GM12878 (cell line): ENCODE results near the gene GP2. TPM values are rescaled to one million over a fixed set of nuclear protein-coding genes. Genes with fewer than 3 reads are reported as not detected.

Experiments
- ATAC-seq: fragments of 200-7000 bp; cut with Tn5 transposase; 3 replicates; pipeline ENCODE4 v1.9.1; 2020; ENCODE audit warnings: mild to moderate bottlenecking, moderate library complexity
- BruUV-seq: library from RNA; stranded (reverse); fragments of 400-500 nt; replicated peaks from 2 replicates; lab custom pipeline; 2021; lab: Mats Ljungman, UMichigan
- CTCF ChIA-PET: fragments of 300-600 bp; sonication (Branson Sonifier 250); formaldehyde crosslinking; extraction: SDS; loops from one replicate; lab custom pipeline; 2021; ENCODE audit warnings: inconsistent platforms; lab: Yijun Ruan, JAX
- POLR2A ChIA-PET: fragments of 350-600 bp; formaldehyde crosslinking; extraction: SDS; loops from one replicate; lab custom pipeline; 2021; ENCODE audit warnings: inconsistent platforms; lab: Charles Lee
- RAD21 ChIA-PET: fragments of 300-600 bp; sonication (Branson Sonifier 250); formaldehyde crosslinking; loops from one replicate; lab custom pipeline; 2023; ENCODE audit warnings: antibody characterized with exemption; ENCODE audit not compliant: unreplicated experiment; lab: Charles Lee
- SMC1A ChIA-PET: fragments of 300-600 bp; sonication (Branson Sonifier 250); formaldehyde crosslinking; loops from one replicate; lab custom pipeline; 2023; ENCODE audit not compliant: unreplicated experiment, uncharacterized antibody; lab: Charles Lee
- DNase-seq: peaks from one replicate; pipeline ENCODE4 v3.0.0-alpha.2; 2011; ENCODE audit warnings: low read depth, low spot score
- FAIRE-seq: peaks from 3 replicates; lab custom pipeline; 2011; peaks lifted over from hg19 to GRCh38; lab: Jason Lieb, UNC
- H2AFZ ChIP-seq: 2 replicates; pipeline ENCODE4 v1.6.0; 2011; ENCODE audit warnings: low read depth, low read length, control low read depth; ENCODE audit not compliant: control insufficient read depth
- H3K27ac ChIP-seq: 2 replicates; pipeline ENCODE4 v1.5.1; 2011; ENCODE audit warnings: control low read depth; ENCODE audit not compliant: control insufficient read depth, insufficient read depth
- H3K27me3 ChIP-seq, 2 experiments: replicated peaks in 1 of 2; 2 replicates each; pipeline versions ENCODE4 v1.6.0 to v1.6.1; 2011; ENCODE audit warnings: low read length in 1 of 2; ENCODE audit not compliant: control insufficient read depth in 2 of 2, insufficient read depth in 2 of 2
- H3K36me3 ChIP-seq, 2 experiments: 2 replicates each; pipeline ENCODE4 v1.5.1; 2011; ENCODE audit warnings: low read length in 1 of 2; ENCODE audit not compliant: control insufficient read depth in 2 of 2, insufficient read depth in 2 of 2
- H3K4me1 ChIP-seq: 2 replicates; pipeline ENCODE4 v1.6.1; 2011; ENCODE audit warnings: mild to moderate bottlenecking, low read length, moderate library complexity, mixed read lengths; ENCODE audit not compliant: control insufficient read depth, insufficient read depth
- H3K4me2 ChIP-seq: 2 replicates; pipeline ENCODE4 v1.6.0; 2011; ENCODE audit warnings: control low read depth; ENCODE audit not compliant: control insufficient read depth, insufficient read depth
- H3K4me3 ChIP-seq: fragments of 200-600 bp; sonication (generic); 2 replicates; pipeline ENCODE4 v1.5.1; 2016
- H3K79me2 ChIP-seq: 2 replicates; pipeline ENCODE4 v1.6.0; 2011; ENCODE audit warnings: low read length; ENCODE audit not compliant: control insufficient read depth, insufficient read depth
- H3K9ac ChIP-seq: 2 replicates; pipeline ENCODE4 v1.8.0; 2011; ENCODE audit warnings: low read length, control low read depth, mixed read lengths; ENCODE audit not compliant: control insufficient read depth, insufficient read depth
- H3K9me3 ChIP-seq: replicated peaks from 3 replicates; pipeline ENCODE4 v1.5.1; 2011; ENCODE audit warnings: mild to moderate bottlenecking, low read length; ENCODE audit not compliant: control insufficient read depth, insufficient read depth
- H4K20me1 ChIP-seq: 2 replicates; pipeline ENCODE4 v1.6.0; 2011; ENCODE audit not compliant: control insufficient read depth, insufficient read depth
- NKRF ChIP-seq: fragments of 450-650 bp; conservative IDR thresholded peaks from 2 replicates; pipeline ENCODE4 v1.6.1; 2017; ENCODE audit warnings: mild to moderate bottlenecking, moderate library complexity
- SUPT20H ChIP-seq: IDR thresholded peaks from 2 replicates; pipeline ENCODE4 v1.6.1; 2011; ENCODE audit warnings: low read depth, mild to moderate bottlenecking, low read length, moderate library complexity, borderline replicate concordance; ENCODE audit not compliant: control insufficient read depth
- TARDBP ChIP-seq: IDR thresholded peaks from 2 replicates; pipeline ENCODE4 v1.6.1; 2016; ENCODE audit warnings: borderline replicate concordance
- TCF12 ChIP-seq: IDR thresholded peaks from 2 replicates; pipeline ENCODE4 v1.6.1; 2011; ENCODE audit warnings: low read depth, mild to moderate bottlenecking, low read length
- WGBS: methylation state at CpG from one replicate; pipeline ENCODE4 v1.1.6; 2016; ENCODE audit warnings: low lambda C conversion rate; ENCODE audit not compliant: insufficient replicate concordance, insufficient coverage; ENCODE audit errors: missing lambda C conversion rate; 5-methylcytosine and 5-hydroxymethylcytosine counted together
- in situ Hi-C: fragments of 300-500 bp; cut with MboI; formaldehyde crosslinking; loops from 9 replicates; pipeline ENCODE4 v1.14.3; 2018; ENCODE audit warnings: mixed read lengths
- intact Hi-C: fragments of 100-400 bp; cut with micrococcal nuclease; formaldehyde crosslinking; loops from one replicate; pipeline ENCODE4 v1.14.2; 2022; ENCODE audit not compliant: unreplicated experiment
- polyA plus RNA-seq, 11 experiments: library from polyadenylated mRNA; depleted of rRNA in 4 of 11; unstranded in 6 of 11; stranded (reverse) in 5 of 11; fragments of >200 nt; fragmentation: Nextera tagmentation in 4 of 11; fragmentation: Illumina TruSeq in 1 of 11; extraction: Ambion mirVana in 4 of 11; extraction: Trizol in 1 of 11; gene quantifications; 1 replicate in 1 of 11; 2 replicates in 10 of 11; pipeline versions ENCODE4 v1.2.1 to v1.2.3, GENCODE V29; 2011 to 2016; ENCODE audit warnings: inconsistent platforms in 2 of 11, missing spikeins in 2 of 11, low read depth in 1 of 11
- total RNA-seq, 4 experiments: library from RNA; depleted of rRNA in 3 of 4; stranded (reverse); fragments of >200 nt in 3 of 4; fragmentation: Illumina TruSeq in 1 of 4; extraction: Trizol in 1 of 4; gene quantifications; 2 replicates each; pipeline versions ENCODE4 v1.2.1 to v1.2.3, GENCODE V29; 2013 to 2021
- TF ChIP-seq, protein P1 (sequence below): fragments of 450-650 bp; formaldehyde crosslinking; IDR thresholded peaks from 2 replicates; pipeline ENCODE4 v1.4.0; 2022; ENCODE audit warnings: mild to moderate bottlenecking, moderate library complexity

The GP2 gene
- total and polyA plus RNA-seq, 10 of the 15 experiments (the other 5 are each of a cell fraction or from before 2014, with no cell fraction given): 6.9 TPM; not detected in 9

DNA sequence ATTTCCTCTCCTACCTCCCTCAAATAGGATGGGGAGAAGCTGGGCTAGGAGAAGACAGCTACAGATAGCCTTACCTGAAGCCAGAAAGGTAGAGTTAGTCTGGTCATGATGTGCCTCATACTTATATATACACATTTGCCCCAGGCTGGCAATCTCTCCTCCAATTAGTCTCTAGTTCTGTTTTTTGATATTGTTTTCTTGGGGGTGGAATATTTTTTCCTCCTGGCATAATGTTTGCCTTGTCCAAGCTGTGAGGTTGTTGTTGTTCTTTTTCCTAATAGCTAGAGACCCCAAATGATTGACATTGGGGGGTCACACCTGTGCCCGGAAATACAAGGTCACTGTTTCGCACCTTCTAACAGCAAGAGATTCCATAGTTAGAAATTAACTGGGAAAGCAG is 25.3 kb upstream of the GP2 start, which contains the start of gene UMOD:
UMOD (minus strand) TSS at position 101 of the 400 bp plus-strand sequence. CDS start 1,978 bp downstream, outside the sequence.
- ATAC-seq (no peak), DNase-seq (no peak), FAIRE-seq (no peak)
- H3K79me2 ChIP-seq: no peaks in the 10 kb centered on the region
- WGBS: 52% methylated on average over 2 of the region's 2 CpGs
- H3K27me3 ChIP-seq: no peaks in the 10 kb centered on the region
- TF ChIP-seq SUPT20H (no peak), NKRF (no peak), TCF12 (no peak), TARDBP (no peak)
- TF ChIP-seq, protein P1, sequence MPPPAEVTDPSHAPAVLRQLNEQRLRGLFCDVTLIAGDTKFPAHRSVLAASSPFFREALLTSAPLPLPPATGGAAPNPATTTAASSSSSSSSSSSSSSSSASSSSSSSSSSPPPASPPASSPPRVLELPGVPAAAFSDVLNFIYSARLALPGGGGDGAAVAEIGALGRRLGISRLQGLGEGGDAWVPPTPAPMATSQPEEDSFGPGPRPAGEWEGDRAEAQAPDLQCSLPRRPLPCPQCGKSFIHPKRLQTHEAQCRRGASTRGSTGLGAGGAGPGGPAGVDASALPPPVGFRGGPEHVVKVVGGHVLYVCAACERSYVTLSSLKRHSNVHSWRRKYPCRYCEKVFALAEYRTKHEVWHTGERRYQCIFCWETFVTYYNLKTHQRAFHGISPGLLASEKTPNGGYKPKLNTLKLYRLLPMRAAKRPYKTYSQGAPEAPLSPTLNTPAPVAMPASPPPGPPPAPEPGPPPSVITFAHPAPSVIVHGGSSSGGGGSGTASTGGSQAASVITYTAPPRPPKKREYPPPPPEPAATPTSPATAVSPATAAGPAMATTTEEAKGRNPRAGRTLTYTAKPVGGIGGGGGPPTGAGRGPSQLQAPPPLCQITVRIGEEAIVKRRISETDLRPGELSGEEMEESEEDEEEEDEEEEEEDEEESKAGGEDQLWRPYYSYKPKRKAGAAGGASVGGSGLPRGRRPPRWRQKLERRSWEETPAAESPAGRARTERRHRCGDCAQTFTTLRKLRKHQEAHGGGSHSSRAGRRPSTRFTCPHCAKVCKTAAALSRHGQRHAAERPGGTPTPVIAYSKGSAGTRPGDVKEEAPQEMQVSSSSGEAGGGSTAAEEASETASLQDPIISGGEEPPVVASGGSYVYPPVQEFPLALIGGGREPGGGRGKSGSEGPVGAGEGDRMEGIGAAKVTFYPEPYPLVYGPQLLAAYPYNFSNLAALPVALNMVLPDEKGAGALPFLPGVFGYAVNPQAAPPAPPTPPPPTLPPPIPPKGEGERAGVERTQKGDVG (CRISPR knock-in tag): no peak
- POLR2A ChIA-PET: no interaction called here
- H3K4me1 ChIP-seq: no peaks in the 10 kb centered on the region
- intact Hi-C loops: no loop called here
- in situ Hi-C loops: loop anchor here (25.0 kb wide), 1 partner anchor 1315 kb away; no protein-coding TSS in a partner anchor
- H3K9me3 ChIP-seq: no peaks in the 10 kb centered on the region
- RAD21 ChIA-PET: no interaction called here
- H3K27ac ChIP-seq: no peak within 1 kb of the TSS
- H3K9ac ChIP-seq: no peak within 1 kb of the TSS
- no peak within 1 kb of the TSS for H3K4me2 ChIP-seq
- H4K20me1 ChIP-seq: no peaks in the 10 kb centered on the region
- no TSS peak for BruUV-seq
- no peaks in the 10 kb centered on the region for H3K36me3 ChIP-seq
- SMC1A ChIA-PET: no interaction called here
- no peak within 1 kb of the TSS for H2AFZ ChIP-seq
- CTCF ChIA-PET: no interaction called here
- H3K4me3 ChIP-seq: no peak within 1 kb of the TSS
